C1 segment of cervical spinal cord (tissue), 14 donors: ENCODE results near the gene COLQ.

Experiments
- DNase-seq, 14 donors: peaks; one replicate each; lab custom pipeline; 2025; lab: John Stamatoyannopoulos, UW

COLQ gene

GRCh38 chr3:15520804-15521572 is 518 bp downstream of the COLQ start:
- no peak for DNase-seq

DNA sequence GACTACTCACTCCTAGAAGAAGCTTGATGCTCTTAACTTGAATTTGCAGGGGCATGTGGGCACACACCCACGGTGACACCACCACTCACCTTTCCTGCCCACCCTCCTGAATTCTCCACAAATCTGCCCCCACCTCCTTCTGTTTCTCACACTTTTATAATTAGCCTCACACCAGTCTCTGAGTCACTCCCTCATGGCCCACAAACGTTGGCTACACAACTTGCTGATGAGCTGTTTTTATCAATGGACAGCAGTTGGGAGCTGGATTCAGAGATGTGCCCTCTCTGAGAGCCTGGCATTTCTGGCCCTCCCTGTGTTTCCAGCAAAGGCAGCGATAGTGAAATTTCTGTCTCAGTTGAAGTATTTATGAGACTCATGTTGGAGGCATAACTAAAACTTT is 1.3 kb downstream of the COLQ start:
- DNase-seq: peak in 1 of 14 donors; percentile 5

DNA sequence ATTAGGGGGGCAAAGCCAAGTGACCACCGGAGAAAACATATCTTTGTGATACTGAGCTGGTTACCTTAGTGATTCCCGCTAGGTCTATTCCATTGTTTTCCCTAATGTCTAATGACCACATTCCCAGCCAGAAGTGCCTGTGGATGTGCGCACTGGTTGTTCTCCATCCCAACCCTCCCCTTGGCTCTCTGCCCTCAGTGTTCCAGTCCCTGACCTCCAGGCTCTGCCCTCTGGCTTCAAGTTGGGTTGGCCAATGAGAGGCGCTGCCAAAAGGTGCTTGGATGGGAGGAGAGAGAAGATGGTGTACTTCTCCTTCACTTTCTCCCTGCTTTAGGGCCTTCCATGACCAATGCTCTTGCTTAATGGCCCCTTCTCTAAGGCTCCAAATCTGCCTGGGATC is 2.4 kb downstream of the COLQ start:
- DNase-seq: no peak

GRCh38 chr3:15514663-15515340 is 6.7 kb downstream of the COLQ start:
- DNase-seq: no peak

DNA sequence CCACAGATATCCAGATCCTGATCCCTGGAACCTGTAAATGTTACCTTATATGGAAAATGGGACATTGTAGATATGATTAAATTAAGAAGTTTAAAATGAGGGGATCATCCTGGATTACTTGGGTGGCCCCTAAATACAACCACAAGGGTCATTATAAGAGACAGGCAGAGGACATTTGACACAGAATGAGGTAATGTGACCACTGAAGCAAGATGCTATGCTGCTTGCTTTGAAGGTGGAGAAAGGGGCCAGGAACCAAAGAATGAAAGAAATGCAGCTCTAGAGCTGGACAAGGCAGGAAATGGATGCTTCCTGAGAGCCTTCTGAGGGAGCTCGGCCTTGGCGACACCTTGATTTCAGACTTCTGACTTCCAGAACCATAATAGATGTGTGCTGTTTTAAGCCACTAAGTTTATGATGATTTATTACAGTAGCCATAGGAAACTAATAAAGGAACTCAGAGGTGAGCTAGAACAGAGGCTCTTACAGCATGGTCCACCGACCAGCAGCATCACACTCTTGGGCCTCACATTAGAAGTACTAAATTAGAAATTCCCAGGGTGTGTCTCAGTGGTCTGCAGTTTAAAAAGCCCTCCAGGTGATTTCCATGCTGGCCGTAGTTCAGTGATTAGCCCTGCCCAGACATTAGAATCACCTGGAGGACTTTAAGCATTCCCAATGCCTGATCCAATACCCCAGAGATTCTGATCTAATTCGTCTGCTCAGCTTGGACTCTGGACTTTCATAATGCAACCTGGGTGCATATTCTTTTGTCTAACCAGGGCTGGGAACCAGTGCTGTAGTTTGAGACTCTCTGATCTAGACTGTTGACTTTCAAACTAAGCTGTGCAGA is 7.5 kb downstream of the COLQ start:
- no peak for DNase-seq

- DNase-seq: no peak
Observed at GRCh38 chr3:15513116-15513515, 8.4 kb downstream of the COLQ start.

- peak in 4 of 14 donors; percentile 2 to 34 (median 10) for DNase-seq
Observed at GRCh38 chr3:15512166-15512565, 9.3 kb downstream of the COLQ start.

- no peak for DNase-seq
Observed at GRCh38 chr3:15511156-15511555, 10.3 kb downstream of the COLQ start.

GRCh38 chr3:15510493-15510892 is 11.0 kb downstream of the COLQ start:
- DNase-seq: no peak

DNA sequence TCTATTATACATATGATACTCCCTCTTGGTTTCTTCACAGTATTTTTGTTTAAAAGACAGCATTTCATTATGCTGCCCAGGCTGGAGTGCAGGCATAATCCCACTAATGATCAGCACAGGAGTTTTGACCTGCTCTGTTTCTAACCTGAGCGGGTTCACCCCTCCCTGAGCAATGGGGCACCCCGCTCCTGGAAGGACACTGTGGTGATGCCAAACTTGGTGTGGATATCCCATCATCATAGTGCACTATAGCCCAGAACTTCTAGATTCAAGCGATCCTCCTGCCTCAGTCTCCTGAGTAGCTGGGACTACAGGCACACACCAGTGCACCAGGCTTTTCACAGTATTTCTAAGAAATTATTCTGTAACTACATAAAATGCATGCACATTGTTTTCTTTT is 14.9 kb downstream of the COLQ start:
- no peak for DNase-seq

GRCh38 chr3:15505479-15506165 is 15.9 kb downstream of the COLQ start:
- no peak for DNase-seq

DNA sequence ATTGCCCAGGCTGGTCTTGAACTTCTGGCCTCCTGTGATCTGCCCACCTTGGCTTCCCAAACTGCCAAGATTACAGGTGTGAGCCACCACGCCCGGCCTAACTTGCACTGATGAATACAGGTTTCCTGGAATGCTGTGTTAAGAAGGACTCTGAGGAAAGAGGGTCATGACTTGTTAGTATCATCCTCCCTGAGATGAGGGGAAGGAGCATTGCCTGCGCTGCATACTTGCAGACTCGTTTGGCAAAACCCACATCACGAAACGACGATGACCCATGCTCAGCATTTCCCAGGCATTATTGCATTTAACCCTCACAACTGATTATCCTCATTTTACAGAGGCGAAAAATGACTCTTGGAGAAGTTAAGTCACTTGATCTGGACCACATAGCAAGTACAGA is 18.9 kb downstream of the COLQ start:
- no peak for DNase-seq

GRCh38 chr3:15501126-15501525 is 20.4 kb downstream of the COLQ start:
- DNase-seq: no peak

- DNase-seq: no peak
Observed at GRCh38 chr3:15500107-15500724, 21.3 kb downstream of the COLQ start.

DNA sequence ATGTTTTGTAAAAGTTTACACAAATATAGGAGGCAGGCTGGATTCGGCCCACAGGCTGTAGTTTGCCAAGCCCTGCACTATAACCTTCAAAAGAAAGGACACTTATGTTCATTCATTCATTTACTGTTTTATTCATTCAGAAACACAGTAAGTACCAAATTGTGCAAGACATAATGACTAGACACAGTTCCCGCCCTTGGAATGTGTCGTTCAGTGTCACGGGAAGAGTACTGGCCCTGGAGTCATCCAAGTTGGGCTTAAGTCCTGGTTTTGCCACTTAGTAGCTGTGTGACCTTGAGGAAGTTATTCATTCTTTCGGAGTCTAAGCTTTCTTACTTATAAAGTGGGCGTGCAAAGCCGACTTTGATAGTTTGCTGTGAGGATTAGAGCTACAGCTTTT is 22.0 kb downstream of the COLQ start:
- DNase-seq: no peak

GRCh38 chr3:15498431-15499214 is 22.9 kb downstream of the COLQ start:
- peak in 4 of 14 donors; percentile 6 to 27 (median 20) for DNase-seq

DNA sequence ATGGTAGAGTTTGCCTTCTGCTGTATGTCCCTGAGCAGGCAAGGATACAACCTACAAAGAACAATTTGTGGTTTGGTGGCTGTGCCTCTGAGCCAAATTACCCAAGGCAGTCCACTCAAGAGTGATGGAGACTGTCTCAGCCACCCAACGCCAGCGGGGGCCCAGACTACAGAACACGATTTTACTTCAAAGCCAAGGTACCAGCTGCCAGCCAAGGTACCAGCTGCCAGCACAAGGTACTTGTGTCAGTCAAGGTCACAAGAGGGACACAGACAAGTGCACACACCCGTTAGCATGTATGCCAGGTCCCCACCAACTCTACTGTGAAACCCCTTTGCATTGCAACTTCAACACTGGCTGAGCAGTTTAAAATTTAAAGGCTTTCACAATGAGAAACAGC is 23.5 kb downstream of the COLQ start:
- no peak for DNase-seq

GRCh38 chr3:15496341-15496664 is 25.2 kb downstream of the COLQ start:
- peak in 1 of 14 donors; percentile 36 for DNase-seq

- DNase-seq: no peak
Observed at GRCh38 chr3:15495461-15496340, 25.8 kb downstream of the COLQ start.

GRCh38 chr3:15493436-15493835 is 28.1 kb downstream of the COLQ start:
- DNase-seq: no peak
